Right atrium auricular region (tissue), 2 donors: ENCODE measurements around the gene CRACDL. TPM values are rescaled to one million over a fixed set of nuclear protein-coding genes. Genes with fewer than 3 reads are reported as not detected.

Experiments used
- DNase-seq: peaks from one replicate; pipeline ENCODE4 v3.0.0-alpha.2; 2019; ENCODE audit warnings: low spot score
- H3K27ac ChIP-seq, 2 donors: fragments of 200-600 bp; sonication (generic); 1 replicate in 1 of 2; 2 replicates in 1 of 2; pipeline ENCODE4 v1.5.1; 2016 to 2019
- H3K27me3 ChIP-seq, 2 donors: fragments of 200-600 bp; sonication (generic); one replicate each; pipeline versions ENCODE4 v1.5.1 to v1.6.0; 2017 to 2019
- H3K36me3 ChIP-seq: fragments of 200-600 bp; sonication (generic); one replicate; pipeline ENCODE4 v1.5.1; 2016
- H3K4me1 ChIP-seq, 2 donors: fragments of 200-600 bp; sonication (generic); one replicate each; pipeline versions ENCODE4 v1.5.1 to v1.6.0; 2017 to 2019
- H3K4me3 ChIP-seq, 2 donors: fragments of 200-600 bp; sonication (generic); 1 replicate in 1 of 2; 2 replicates in 1 of 2; pipeline ENCODE4 v1.5.1; 2017 to 2019; ENCODE audit warnings: mild to moderate bottlenecking in 1 of 2, moderate library complexity in 1 of 2
- H3K9me3 ChIP-seq, 2 donors: fragments of 200-600 bp; sonication (generic); one replicate each; pipeline ENCODE4 v1.5.1; 2019
- total RNA-seq, 2 donors: library from RNA; depleted of rRNA; stranded (reverse); fragments of >200 nt; gene quantifications; one replicate each; pipeline ENCODE4 v1.1.0, GENCODE V29; 2016
- TF ChIP-seq, protein P1 (sequence below), 2 donors: fragments of 200-600 bp; sonication (generic); IDR thresholded peaks; one replicate each; pipeline ENCODE4 v1.5.1; 2019; ENCODE audit warnings: antibody characterized with exemption in 2 of 2

The CRACDL gene
- total RNA-seq, 2 donors from 2014 or later: 5.3 to 7.4 TPM

DNA sequence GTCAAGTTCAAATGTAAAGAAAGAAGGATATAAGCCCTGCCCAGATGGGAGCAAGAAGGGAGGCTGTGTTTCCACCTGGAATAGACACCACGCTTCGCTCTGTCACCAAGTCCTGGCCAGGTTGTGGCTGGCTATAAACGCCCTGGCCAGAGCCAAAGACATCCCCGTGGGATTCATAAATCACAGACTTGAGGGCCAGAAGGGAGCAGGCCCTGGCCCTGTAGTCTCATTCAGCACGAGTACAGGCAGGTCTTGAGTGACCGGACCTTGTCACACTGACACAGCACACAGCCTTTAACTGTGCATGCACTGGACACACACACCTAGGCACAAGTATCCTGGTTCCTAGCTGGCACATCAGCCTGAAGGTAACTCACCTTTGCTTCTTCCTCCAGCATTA lies 110.6 kb downstream of the CRACDL start:
- TF ChIP-seq, protein P1, sequence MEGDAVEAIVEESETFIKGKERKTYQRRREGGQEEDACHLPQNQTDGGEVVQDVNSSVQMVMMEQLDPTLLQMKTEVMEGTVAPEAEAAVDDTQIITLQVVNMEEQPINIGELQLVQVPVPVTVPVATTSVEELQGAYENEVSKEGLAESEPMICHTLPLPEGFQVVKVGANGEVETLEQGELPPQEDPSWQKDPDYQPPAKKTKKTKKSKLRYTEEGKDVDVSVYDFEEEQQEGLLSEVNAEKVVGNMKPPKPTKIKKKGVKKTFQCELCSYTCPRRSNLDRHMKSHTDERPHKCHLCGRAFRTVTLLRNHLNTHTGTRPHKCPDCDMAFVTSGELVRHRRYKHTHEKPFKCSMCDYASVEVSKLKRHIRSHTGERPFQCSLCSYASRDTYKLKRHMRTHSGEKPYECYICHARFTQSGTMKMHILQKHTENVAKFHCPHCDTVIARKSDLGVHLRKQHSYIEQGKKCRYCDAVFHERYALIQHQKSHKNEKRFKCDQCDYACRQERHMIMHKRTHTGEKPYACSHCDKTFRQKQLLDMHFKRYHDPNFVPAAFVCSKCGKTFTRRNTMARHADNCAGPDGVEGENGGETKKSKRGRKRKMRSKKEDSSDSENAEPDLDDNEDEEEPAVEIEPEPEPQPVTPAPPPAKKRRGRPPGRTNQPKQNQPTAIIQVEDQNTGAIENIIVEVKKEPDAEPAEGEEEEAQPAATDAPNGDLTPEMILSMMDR (IDR thresholded peaks at IDR 0.05): no peak
- Histone ChIP-seq H3K4me1 (peaks cover 0 to 28% of the 10 kb centered on the region in 2 donors), H3K36me3 (no peaks in the 10 kb centered on the region), H3K9me3 (no peaks in the 10 kb centered on the region), H3K4me3 (no peak overlapping the region), H3K27me3 (no peaks in the 10 kb centered on the region), H3K27ac (peak overlapping the region; percentile 49 to 62)
- DNase-seq: no peak

DNA sequence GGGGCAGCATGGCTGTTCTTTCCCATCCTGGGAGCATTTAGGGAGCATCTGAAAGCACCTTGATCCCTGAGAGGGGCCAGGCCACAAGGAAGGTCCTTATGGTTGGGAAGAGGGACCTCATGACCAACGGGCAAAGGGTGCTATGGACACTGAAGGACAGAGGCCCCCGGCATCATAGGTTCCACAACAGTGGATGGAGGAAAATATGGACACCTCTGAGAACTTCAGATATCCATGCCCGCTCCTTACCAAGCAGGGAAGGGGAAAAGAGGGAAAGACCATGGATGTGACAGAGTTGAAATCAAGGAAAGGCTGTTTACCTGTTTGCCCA lies 111.0 kb downstream of the CRACDL start:
- DNase-seq: no peak
- H3K27me3 ChIP-seq: no peaks in the 10 kb centered on the region
- TF ChIP-seq, protein P1 (IDR thresholded peaks at IDR 0.05): no peak
- H3K4me1 ChIP-seq: peaks cover 0 to 28% of the 10 kb centered on the region in 2 donors
- H3K27ac ChIP-seq: peak overlapping the region; percentile 49 to 62
- no peak overlapping the region for H3K4me3 ChIP-seq
- H3K36me3 ChIP-seq: no peaks in the 10 kb centered on the region
- no peaks in the 10 kb centered on the region for H3K9me3 ChIP-seq

DNA sequence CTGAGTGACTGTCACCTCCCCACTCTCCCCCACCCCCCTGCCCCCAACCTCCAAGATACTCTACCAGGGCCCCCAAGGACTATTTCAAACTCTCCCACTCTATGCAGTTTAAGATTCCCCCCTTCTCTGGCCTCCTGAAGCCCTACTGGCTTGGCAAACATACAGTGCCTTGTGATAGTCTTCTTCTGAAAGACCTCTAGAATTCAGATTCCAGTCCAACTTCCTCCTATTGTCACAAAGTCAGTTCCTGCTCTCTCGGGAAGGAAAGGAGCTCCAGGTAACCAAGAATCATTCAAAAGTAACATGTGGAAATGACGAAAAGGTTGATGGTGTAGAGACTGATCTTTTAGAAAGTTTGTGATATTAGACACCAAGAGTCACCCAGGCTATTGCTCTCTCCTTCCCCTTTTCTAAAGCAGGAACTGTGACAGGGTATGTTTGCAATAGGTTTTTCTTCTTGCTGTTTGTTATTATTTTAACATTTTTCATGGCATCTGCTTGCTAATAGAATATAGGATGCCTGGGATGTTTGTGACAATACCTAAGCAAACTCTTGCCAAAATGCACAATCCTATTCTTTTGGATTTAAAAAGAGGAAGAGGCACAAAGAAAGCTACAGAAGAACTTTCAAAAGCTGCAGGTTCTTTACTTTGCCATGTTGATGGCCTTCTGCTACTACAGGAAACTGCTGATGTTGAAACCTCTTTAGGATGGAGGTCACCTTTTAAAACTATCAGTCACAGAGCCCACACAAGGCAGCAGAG lies 111.6 kb downstream of the CRACDL start:
- Histone ChIP-seq H3K4me1 (peaks cover 0 to 28% of the 10 kb centered on the region in 2 donors), H3K27ac (peak overlapping the region; percentile 89 to 91), H3K9me3 (no peaks in the 10 kb centered on the region), H3K27me3 (no peaks in the 10 kb centered on the region), H3K36me3 (no peaks in the 10 kb centered on the region), H3K4me3 (no peak overlapping the region)
- DNase-seq: no peak
- TF ChIP-seq, protein P1 (IDR thresholded peaks at IDR 0.05): no peak

DNA sequence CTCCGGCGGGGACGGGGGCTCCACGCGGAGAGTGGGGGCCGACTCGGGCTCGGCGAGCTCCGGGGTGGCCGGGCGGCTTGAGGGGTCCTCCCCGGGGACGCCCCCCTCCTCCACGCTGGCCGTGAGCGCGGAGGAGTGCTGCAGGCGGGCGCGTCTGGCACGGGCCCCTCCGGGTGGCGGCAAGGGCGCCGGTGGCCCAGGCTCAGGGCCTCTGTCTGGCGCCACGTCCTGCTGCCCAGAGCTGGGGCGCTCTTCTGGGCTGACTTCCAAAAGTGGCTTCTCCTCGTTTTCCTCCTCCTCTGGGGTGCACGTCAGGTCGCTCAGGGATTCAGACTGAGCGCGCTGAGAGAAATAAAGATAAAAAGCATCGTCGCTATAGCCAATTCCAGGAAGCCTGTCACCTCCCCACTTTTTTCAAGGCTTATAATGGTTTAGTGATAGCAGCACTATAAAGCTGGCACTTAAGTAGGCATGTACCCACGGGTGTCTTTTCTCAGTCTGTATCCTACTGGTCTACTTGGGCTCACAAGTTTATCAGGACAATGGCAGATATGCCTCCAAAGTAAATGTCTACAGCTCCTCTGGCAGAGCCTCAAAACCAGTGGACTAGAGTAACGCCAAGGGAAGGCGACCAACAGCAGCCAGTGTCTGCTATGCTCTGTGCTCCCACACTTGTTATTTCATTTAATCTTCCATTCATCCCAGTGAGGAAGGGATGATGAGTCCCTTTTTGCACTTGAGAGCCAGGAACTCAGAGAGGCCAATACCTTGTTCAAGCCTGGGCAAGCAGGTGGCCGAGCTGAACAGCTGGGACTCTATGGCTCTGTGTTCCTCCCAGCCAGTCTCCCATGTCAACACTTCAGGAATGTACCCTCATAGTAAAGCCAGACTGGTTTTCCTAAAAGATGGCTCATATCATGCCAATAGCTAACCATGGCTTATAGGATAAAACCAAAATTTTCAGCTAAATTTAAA lies 112.5 kb downstream of the CRACDL start:
- TF ChIP-seq, protein P1 (IDR thresholded peaks at IDR 0.05): no peak
- H3K27me3 ChIP-seq: no peaks in the 10 kb centered on the region
- no peak for DNase-seq
- no peaks in the 10 kb centered on the region for H3K9me3 ChIP-seq
- peak overlapping the region; percentile 89 to 91 for H3K27ac ChIP-seq
- H3K4me3 ChIP-seq: peak overlapping the region; percentile 40 to 61
- H3K4me1 ChIP-seq: peaks cover 0 to 33% of the 10 kb centered on the region in 2 donors
- no peaks in the 10 kb centered on the region for H3K36me3 ChIP-seq

DNA sequence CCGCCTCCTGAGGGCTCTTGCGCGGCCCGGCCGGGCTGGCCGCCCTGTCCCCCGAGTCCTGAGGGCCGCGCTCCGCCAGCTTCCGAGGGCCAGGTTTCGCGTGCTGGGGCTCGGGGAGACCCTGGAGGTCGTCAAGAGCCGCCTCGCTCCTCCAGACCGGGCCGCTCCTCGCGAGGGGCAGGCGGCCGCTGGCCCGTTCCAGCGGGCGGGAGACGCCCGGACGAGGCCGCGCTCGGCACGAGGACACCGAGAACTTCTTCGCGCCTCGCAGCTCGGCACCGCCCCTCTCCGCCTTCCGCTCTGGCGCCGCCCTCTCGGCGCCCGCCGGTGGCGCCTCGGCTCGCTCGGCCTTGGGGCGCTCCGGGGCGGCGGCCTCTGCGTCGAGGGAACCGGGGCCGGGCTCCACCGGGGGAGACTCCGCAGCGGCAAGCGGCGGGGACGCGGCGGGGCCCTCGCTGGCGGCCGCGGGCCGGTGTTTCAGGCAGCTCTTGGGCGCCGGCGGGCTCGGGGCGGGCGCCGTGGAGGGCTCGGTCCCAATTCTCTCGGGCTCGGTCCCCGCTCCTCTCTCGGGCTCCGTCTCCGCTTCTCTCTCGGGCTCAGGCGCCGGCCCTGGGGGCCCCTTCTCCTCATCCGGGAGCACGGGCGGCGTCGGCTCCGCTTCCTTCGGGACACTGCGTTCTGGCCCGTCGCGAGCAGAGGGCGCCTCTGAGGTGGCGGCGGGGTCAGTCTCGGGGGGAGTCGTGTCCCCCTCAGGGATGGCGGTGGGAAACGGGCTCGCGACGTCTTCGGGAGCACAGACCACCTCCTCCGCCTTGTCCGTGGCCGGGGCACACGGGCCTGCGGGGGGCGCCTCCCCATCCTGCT lies 113.5 kb downstream of the CRACDL start:
- Histone ChIP-seq H3K9me3 (no peaks in the 10 kb centered on the region), H3K4me1 (peaks cover 0 to 40% of the 10 kb centered on the region in 2 donors), H3K27ac (peak overlapping the region; percentile 89 to 91)

More for the DNA sequence above, 113.5 kb downstream of the CRACDL start:
- no peaks in the 10 kb centered on the region for H3K27me3 ChIP-seq
- H3K4me3 ChIP-seq: peak overlapping the region; percentile 40 to 61
- no peaks in the 10 kb centered on the region for H3K36me3 ChIP-seq
- no peak for DNase-seq
- TF ChIP-seq, protein P1 (IDR thresholded peaks at IDR 0.05): peak; percentile 28 to 46
